ENCODE measurements around the gene S100A7. TPM values are rescaled to one million over a fixed set of nuclear protein-coding genes. Genes with fewer than 3 reads are reported as not detected.
"Not testable (repeated sequence)": the region's sequence is repeated elsewhere in the genome, so short reads cannot be mapped to it uniquely, and the experiment has no call there.

The S100A7 gene
- total RNA-seq, 1 donor from 2014 or later, result not detected

- H3K27me3 ChIP-seq (ENCODE audit: low read depth), result peaks cover 12% of the 10 kb centered on the region
- H3K4me1 ChIP-seq, result peaks cover 20% of the 10 kb centered on the region
- TF ChIP-seq CTCF (IDR thresholded peaks at IDR 0.05; ENCODE audit: borderline replicate concordance), result peak; percentile 76
- intact Hi-C loops (cut with micrococcal nuclease), result no loop called here
- peak; percentile 36 for DNase-seq
- H3K27ac ChIP-seq (replicated peaks), result no peak overlapping the region
- H3K4me3 ChIP-seq, result no peak overlapping the region
- peaks cover under 1% of the 10 kb centered on the region for H3K9me3 ChIP-seq (replicated peaks)
- H3K36me3 ChIP-seq, result no peaks in the 10 kb centered on the region
Observed at GRCh38 chr1:153465811-153466636, 5.6 kb upstream of the S100A7 start.

- H3K27ac ChIP-seq (replicated peaks); H3K36me3 ChIP-seq; H3K9me3 ChIP-seq (replicated peaks); H3K4me3 ChIP-seq; intact Hi-C loops (cut with micrococcal nuclease); DNase-seq: not testable (repeated sequence)
- peaks cover 20% of the 10 kb centered on the region for H3K4me1 ChIP-seq
- peaks cover 12% of the 10 kb centered on the region for H3K27me3 ChIP-seq (ENCODE audit: low read depth)
Observed at GRCh38 chr1:153462741-153463140, 2.3 kb upstream of the S100A7 start.

GRCh38 chr1:153459655-153460054 is 796 bp downstream of the S100A7 start:
- intact Hi-C loops (cut with micrococcal nuclease), result no loop called here

GRCh38 chr1:153456396-153456795 is 4.1 kb downstream of the S100A7 start:
- no peak for DNase-seq
- H3K4me3 ChIP-seq, result no peak overlapping the region
- intact Hi-C loops (cut with micrococcal nuclease), result no loop called here
- TF ChIP-seq CTCF (IDR thresholded peaks at IDR 0.05; ENCODE audit: borderline replicate concordance), result no peak
- no peaks in the 10 kb centered on the region for H3K36me3 ChIP-seq
- peaks cover 15% of the 10 kb centered on the region for H3K27me3 ChIP-seq (ENCODE audit: low read depth)
- no peaks in the 10 kb centered on the region for H3K9me3 ChIP-seq (replicated peaks)
- H3K4me1 ChIP-seq, result no peaks in the 10 kb centered on the region
- H3K27ac ChIP-seq (replicated peaks), result no peak overlapping the region

More at GRCh38 chr1:153459655-153460054, 796 bp downstream of the S100A7 start:
- Histone ChIP-seq H3K27ac (replicated peaks) (no peak overlapping the region), H3K36me3 (no peaks in the 10 kb centered on the region), H3K9me3 (replicated peaks) (no peaks in the 10 kb centered on the region), H3K27me3 (ENCODE audit: low read depth) (peaks cover 17% of the 10 kb centered on the region), H3K4me1 (no peaks in the 10 kb centered on the region), H3K4me3 (no peak overlapping the region)
- no peak for DNase-seq
- TF ChIP-seq CTCF (IDR thresholded peaks at IDR 0.05; ENCODE audit: borderline replicate concordance), result no peak

- H3K27ac ChIP-seq (replicated peaks); H3K36me3 ChIP-seq; H3K9me3 ChIP-seq (replicated peaks); intact Hi-C loops (cut with micrococcal nuclease); H3K4me3 ChIP-seq; H3K4me1 ChIP-seq; DNase-seq: not testable (repeated sequence)
- peaks cover 80% of the 10 kb centered on the region for H3K27me3 ChIP-seq (ENCODE audit: low read depth)
Observed at GRCh38 chr1:153448851-153449250, 11.6 kb downstream of the S100A7 start.

- DNase-seq, result no peak
- TF ChIP-seq CTCF (IDR thresholded peaks at IDR 0.05; ENCODE audit: borderline replicate concordance), result no peak
- Histone ChIP-seq H3K4me3 (no peak overlapping the region), H3K27ac (replicated peaks) (no peak overlapping the region), H3K36me3 (no peaks in the 10 kb centered on the region), H3K9me3 (replicated peaks) (no peaks in the 10 kb centered on the region), H3K27me3 (ENCODE audit: low read depth) (peaks cover 87% of the 10 kb centered on the region), H3K4me1 (no peaks in the 10 kb centered on the region)
- intact Hi-C loops (cut with micrococcal nuclease), result no loop called here
Observed at GRCh38 chr1:153447498-153448170, 12.8 kb downstream of the S100A7 start.

Measured in left ventricle myocardium inferior (tissue), 1 donor.